Right ventricle myocardium superior (tissue), 1 donor: ENCODE data around the gene CASP2. TPM values are rescaled to one million over a fixed set of nuclear protein-coding genes. Genes with fewer than 3 reads are reported as not detected.

ENCODE experiments used
- ATAC-seq: fragments of 200-7000 bp; cut with Tn5 transposase; one replicate; pipeline ENCODE4 v1.9.1; 2020; ENCODE audit warnings: mild to moderate bottlenecking; ENCODE audit not compliant: poor library complexity
- DNase-seq: peaks from one replicate; pipeline ENCODE4 v3.0.0-alpha.2; 2020
- intact Hi-C: fragments of 100-400 bp; cut with DNase I; formaldehyde crosslinking; loops from one replicate; pipeline ENCODE4 v1.11.2; 2022
- long read RNA-seq: library from polyadenylated mRNA; unstranded; transcript quantifications from one replicate; pipeline ENCODE4 v2.0.0, GENCODE V29; 2021
- total RNA-seq: library from RNA; stranded (reverse); fragmentation: NEBNext Ultra II Directional; extraction: Animal tissue kit (Norgen Biotek cat#: 25700); gene quantifications from one replicate; pipeline ENCODE4 v1.2.1, GENCODE V29; 2021
- donor health status: DM: no; HTN: yes; CAD: no; lungs with severe emphysema.

CASP2 gene
- 11.1 TPM for total RNA-seq
- long read RNA-seq, full-length matches to known transcripts, result 7 of 9 reads
- long read RNA-seq, partial matches to known transcripts, result 0 of 9 reads
- long read RNA-seq, other reads (novel, unspliced or antisense), result 2 of 9 reads

DNA sequence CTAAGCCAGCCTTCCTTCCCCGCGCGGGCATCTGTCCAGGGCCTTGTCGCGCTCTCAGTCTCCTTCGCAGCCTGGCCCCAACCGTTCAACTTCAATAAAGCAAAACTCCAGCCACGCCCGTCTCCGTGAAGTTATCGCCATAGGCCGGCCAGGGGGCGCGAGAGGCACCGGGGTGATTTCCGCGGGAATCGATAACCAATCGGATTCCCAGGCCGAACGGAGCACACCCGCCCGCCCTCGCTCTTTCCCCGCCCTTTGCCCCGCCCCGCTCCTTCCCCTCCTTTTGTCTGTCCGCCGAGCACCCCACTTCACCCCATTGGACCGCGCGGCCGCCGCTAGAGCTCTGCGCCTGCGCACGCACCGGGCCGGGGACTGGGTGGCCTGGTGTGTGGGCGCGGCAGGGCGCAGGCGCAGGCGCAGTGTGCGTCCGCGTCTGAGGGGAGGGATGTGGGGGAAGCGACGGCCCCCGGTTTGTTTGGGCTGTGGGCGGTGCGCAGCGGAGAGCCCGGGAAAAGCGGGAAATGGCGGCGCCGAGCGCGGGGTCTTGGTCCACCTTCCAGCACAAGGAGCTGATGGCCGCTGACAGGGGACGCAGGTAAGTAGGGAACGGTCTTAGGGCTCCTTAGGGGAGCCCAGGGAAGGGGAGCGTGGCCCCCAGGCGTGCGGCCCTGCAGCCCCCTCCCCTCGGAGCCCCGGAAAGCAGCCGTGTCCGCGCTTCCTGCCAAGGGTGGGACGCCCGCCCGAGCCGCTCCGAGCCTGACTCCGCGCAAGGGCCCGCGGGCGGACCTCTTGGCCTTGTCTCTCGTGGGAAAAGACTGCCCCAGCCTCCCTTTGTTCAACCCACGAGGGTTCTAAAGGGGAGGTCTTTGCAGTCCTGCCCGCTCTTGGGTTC lies at the start of gene CASP2:
Gene CASP2 (plus strand): TSS at position 417 of the 892 bp plus-strand sequence. CDS start 105 bp downstream, at position 522.
- peak; percentile 98 for ATAC-seq
- DNase-seq, result peak; percentile 99
- intact Hi-C loops, result loop anchor here (10.0 kb wide), 1 partner anchor 97 kb away; the partner anchor contains the start of gene ZYX

DNA sequence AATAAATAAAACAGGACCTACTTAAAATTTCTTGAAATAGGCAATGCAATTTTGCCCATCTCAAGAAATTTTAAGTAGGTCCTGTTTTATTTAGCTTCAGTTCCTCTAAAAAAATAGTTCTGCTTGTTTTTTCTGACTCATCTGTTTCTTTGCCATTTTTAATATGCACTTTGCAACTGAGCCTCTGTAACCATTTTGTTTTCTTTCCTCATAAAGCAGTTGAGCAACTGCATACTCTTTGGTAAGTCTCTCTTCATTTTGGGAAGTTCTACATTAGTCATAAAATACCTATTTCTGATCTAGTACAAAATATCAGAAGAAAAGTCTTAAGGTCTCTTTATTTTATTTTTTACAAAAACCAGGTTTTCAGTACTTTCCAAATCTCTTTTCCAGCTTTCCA lies 48.3 kb upstream of the CASP2 start:
- intact Hi-C loops, result loop anchor here (2.0 to 5.0 kb wide), 2 partner anchors 67 to 167 kb away; partner anchors contain the start of gene EPHA1
- ATAC-seq (peak; percentile 64), DNase-seq (no peak)

DNA sequence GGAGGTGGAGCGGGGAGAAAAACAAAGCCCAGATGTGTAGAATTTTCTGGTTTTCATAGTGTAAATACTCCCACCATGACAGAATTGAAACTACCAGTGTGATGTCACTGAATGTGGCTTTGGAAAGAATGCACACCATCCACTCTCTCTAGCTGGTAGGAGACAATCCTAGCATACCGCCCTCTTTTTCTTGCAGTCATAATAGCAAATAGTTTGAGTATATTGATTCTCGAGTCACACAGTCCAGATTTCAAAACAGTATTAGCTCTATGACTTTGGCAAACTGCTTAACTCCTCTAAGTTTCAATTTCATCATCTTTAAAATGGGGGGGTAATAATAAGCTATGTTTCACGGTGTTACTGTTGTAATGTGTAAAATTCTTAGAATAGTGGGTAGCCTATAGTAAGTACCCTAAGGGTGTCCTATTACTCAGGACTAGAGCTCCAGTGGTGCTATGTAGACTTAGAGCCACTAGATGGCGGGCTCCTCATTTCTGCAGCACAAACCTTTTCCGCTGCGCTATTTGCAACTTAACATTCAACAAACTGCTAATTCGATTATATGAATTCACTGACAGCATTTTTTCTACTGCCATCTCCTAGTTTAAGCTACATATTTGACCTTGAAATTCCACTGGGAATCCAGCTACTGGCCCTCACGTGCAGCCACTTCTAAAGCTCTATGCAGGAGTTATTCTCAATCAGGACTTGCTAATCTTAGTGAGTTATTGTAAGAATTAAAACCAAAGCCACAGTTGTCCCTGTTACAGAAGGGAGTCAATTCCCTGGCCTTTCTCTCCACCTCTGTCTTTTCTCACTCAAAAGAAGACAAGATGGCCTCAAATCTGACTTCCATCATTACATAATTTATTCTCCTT lies 47.6 kb upstream of the CASP2 start:
- ATAC-seq (peak; percentile 94), DNase-seq (peak; percentile 60)
- intact Hi-C loops, result loop anchor here (2.0 to 5.0 kb wide), 2 partner anchors 66 to 167 kb away; partner anchors contain the start of gene EPHA1

DNA sequence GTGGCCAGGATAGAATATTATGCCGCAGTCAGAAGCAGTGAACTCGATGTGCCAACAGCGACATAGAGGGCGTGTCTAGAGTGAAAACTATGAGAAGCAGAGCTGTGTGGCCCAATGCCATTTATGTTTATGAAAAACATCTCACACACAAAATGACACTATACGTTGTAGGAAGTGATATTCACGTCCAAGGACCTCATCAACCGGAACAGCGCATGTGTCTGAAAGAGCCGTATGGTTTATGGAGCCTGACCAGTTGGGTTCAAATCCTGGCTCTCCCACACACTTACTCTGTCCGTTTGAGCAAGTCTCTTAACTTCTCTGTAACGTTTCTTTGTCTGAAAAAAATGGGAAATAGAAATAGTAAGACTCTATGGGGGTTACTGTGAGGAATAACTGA lies 45.8 kb upstream of the CASP2 start:
- intact Hi-C loops, result loop anchor here (5.0 kb wide), 1 partner anchor 165 kb away; the partner anchor contains the start of gene EPHA1
- ATAC-seq (no peak), DNase-seq (no peak)

DNA sequence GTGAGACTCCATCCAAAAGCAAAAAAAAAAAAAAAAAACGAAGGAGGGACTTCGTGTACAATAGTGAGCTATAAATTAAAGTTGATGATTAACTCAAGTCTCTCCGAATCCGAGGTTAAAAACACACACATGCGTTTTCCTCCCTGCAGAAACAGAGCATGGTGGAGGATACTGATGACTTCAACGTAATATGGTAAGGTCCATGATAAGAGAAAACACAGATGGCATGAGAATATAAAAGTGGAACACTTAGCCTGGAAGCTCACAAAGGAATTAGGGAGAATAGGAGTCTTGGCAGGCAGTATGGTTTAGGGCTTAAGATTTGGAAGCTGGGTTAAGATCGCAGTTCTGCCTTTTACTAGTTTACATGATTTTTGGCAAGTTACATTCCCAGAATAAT lies 45.0 kb upstream of the CASP2 start:
- no peak for ATAC-seq
- intact Hi-C loops, result loop anchor here (5.0 kb wide), 1 partner anchor 164 kb away; the partner anchor contains the start of gene EPHA1
- DNase-seq, result no peak

DNA sequence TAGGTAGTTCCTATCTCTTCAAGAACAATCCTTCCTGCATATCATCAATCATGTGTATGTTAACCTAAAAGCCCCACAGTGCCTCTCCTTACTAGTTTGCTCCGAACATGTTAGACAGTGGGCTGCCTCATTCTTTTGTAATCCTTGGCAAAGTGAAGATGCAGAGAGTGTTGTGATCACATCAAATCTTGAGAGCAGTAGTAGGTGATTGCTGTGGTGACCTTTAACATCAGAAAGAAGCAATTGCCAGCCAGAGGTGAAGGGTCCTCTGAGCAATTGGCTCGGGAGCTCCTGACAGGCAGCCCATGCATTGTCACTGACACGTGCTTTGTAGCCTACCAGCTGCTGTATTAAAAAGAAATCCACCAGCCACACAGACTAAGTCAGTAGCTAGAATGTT lies 44.5 kb upstream of the CASP2 start:
- ATAC-seq, result no peak
- no peak for DNase-seq
- intact Hi-C loops, result loop anchor here (5.0 kb wide), 1 partner anchor 164 kb away; the partner anchor contains the start of gene EPHA1

DNA sequence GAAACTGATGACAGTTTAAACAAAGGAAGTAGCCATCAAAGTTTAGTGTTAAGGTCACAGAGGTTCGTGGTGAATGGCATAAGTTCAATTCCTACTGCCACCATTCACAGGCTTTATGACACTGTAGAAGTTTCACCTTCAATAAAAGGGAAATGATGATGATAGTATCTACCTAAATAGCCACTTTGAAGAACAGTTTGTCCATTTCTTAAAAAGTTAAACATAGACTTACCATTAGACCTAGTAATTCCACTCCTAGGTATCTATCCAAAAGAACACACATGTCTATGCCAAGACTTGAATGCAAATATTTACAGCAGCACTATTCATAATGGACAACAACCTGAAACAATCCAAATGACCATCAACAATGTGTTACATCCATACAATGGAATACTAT lies 43.8 kb upstream of the CASP2 start:
- no peak for ATAC-seq
- intact Hi-C loops, result loop anchor here (5.0 kb wide), 1 partner anchor 163 kb away; the partner anchor contains the start of gene EPHA1
- no peak for DNase-seq

DNA sequence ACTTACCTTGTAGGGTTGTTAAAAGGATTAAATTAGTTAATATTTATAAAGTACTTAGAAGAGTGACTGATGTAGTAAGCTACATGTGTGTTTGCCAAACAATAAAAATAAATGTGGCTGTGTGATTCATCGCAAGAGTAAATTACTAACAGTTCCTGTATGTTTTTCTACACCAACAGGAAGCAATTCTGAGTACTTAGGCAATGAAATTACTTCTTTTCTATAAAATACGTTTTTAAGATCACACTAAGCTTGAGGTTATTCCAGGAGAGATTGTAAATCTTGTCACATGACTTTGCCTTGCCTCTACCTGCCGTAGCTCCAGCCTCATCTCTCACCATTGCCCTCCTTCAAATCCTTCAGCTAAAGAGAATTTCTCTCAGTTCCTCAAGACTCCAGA lies 43.0 kb upstream of the CASP2 start:
- intact Hi-C loops, result no loop called here
- DNase-seq (no peak), ATAC-seq (no peak)

DNA sequence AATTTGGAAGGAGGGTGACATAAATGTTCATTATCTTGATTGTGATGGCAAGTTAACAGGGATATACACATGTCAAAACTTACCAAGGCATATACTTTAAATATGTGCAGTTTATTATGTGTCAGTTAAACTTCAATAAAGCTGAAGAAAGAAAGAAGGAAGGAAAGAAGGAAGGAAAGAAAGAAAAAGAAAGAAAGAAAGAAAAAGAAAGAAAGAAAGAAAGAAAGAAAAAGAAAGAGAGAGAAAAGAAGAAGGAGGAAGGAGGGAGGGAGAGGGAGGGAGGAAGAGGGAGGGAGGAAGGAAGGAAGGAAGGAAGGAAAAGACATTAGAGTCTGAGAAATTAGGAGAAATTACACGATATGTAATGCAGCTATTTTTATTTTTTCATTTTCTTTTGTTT lies 40.8 kb upstream of the CASP2 start:
- DNase-seq (no peak), ATAC-seq (no peak)
- intact Hi-C loops, result no loop called here

DNA sequence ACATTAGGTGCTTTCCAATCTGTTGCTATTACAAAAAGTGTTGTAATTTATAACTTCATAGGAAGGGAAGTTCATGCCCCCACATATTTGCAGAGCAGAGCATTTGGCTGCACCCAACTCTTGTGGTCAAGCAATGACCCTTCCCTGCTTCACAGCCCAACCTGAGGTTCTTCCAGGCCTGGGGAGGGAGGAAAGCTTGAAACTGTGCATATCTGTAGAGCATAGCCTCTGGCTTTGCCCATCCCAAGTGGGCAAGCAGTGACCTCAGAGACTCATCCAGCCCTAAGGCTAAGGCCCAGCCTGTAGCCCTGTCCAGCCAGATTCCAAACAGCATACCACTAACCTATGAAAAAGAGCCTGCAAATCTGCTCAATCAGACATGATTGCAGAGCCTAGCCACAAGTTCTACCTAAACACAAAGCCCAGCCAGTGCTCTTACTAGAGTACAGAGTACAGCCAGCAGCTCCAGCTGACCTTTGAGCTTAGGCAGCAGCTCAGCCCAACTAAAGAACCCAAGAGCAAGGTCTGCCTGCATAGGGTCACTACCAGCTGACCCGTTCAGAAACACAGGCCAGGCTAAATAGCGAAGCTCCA lies 39.3 kb upstream of the CASP2 start:
- ATAC-seq (no peak), DNase-seq (no peak)
- intact Hi-C loops, result no loop called here

DNA sequence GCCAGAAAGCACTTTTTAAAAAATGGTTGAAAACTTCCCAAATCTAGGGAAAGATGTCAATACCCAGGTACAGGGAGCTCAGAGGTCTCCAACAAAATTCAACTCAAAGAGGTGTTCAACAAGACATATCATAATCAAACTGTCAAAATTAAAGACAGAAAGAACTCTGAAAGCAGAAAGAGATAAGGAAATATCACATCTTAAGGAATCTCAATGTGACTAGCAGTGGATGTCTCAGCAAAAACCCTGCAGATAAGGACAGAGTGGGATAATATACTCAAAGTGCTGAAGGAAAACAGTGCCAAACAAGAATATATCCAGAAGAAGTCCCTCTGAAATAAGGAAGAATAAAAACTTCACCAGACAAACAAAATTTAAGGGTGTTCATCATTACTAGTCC lies 38.0 kb upstream of the CASP2 start:
- ATAC-seq (no peak), DNase-seq (no peak)
- intact Hi-C loops, result no loop called here

DNA sequence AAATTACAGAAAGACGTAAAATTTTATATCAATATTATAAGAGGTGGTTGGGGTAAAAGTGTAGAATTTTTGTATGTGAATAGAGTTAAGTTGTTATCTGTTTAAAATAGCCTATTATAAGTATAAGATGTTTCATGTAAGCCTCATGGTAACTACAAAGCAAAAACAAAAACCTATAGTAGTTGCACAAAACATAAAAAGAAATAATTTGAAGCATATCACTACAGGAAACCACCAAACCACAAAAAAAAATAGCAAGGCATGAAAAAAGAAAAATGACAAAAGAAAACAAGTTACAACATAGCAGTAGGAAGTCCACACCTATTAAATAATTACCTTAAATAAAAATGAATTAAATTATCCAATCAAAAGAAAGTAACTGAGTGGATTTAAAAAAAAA lies 37.3 kb upstream of the CASP2 start:
- intact Hi-C loops, result no loop called here
- ATAC-seq, result no peak
- no peak for DNase-seq

DNA sequence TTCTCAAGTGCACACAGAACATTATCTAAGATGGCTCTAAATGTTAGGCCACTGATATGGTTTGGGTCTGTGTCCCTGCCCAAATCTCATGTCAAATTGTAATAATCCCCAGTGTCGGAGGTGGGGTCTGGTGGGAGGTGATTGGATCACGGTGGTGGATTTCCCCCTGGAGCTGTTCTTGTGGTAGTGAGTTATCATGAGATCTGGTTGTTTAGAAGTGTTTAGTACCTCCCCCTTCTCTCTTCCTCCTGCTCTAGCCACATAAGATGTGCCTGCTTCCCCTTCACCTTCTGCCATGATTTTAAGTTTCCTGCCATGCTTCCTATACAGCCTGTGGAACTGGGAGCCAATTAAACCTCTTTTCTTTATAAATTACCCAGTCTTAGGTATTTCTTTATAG lies 36.1 kb upstream of the CASP2 start:
- no peak for DNase-seq
- no peak for ATAC-seq
- intact Hi-C loops, result no loop called here

DNA sequence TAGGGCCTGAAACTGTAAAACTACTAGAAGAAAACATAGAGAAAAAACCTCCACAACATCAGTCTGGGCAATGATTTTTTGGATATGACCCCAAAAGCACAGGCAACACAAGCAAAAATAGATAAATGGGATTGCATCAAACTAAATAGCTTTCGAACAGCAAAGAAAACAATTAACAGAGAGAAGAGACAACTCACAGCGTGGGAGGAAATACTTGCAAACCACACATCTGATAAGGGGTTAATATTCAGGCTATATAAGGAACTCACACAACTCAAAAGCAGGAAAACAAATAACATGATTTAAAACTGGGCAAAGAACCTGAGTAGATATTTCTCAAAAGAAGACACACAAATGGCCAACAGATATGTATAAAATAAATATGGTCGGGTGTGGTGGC lies 32.6 kb upstream of the CASP2 start:
- DNase-seq (no peak), ATAC-seq (no peak)
- intact Hi-C loops, result no loop called here

DNA sequence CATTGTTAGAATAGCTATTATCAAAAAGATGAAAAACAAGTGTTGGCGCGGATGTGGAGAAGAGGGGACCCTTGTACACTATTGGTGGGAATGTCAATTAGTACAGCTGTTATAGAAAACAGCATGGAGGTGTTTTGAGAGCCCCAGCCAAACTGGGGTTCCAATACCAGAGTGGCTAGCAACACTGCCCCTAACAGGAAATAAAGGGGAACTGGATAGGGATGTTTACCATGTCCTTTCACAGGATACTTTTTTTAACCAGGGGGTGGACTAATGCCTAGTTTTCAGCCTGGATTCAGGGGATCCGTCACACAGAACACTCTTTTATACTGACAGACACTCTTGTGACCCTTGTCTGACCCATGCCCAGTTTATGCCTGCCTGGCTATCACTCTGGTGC lies 31.8 kb upstream of the CASP2 start:
- DNase-seq, result no peak
- intact Hi-C loops, result no loop called here
- no peak for ATAC-seq

DNA sequence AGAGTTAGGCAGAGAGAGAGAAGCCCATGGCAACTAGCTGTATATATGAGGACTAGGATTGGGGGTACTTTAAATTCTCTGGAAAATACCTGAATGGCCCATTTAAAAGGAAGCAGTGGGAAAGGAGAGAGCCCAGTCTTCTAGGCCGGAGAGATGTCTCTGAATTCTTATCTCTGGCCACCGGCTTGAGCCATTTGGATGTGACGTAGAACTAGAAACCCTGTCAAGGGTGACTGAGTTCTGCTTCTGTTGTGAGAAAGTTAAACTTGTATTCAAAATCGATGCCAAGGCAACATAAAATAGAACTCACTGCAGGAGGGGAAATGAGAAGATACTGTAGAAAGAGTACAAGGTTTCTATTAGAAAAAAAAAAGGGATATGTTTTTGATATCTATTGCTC lies 31.2 kb upstream of the CASP2 start:
- intact Hi-C loops, result no loop called here
- DNase-seq (no peak), ATAC-seq (no peak)

DNA sequence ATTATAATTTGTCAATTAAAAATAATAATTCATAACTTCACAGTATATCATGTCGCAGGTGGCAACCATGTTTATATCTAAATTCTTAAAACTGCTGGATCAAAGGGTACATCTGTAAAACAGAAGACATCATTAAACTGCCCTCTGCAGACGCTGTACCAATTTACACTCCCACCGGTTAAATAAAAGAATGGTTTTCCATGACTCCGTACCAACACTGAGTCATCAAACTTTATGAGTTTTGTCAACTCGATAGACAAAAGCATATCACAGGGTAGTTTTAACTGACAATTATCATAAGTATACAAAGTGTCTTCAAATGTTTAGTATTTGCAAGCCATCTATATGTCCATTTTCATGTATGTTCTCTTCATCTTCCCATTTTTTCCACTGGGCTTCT lies 30.6 kb upstream of the CASP2 start:
- intact Hi-C loops, result no loop called here
- no peak for ATAC-seq
- no peak for DNase-seq

DNA sequence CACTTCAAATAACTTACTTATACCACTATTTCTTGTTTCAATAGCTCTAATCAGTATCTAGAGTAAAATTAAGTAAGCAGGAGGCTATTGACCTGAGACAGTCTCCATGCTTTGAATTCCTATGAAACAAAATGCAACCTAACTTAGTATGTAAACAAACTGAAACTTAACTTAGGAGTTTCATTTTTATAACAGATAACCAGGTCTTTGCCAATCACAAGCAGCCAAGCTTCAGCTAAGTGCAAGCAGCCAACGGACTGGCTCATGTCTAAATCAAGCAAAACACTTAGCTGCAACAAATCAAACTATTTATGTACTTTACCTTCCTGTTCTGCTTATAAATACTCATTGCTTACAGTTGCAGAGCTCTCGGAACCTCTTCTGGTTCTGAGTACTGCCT lies 29.3 kb upstream of the CASP2 start:
- intact Hi-C loops, result no loop called here
- no peak for DNase-seq
- ATAC-seq, result peak; percentile 55

DNA sequence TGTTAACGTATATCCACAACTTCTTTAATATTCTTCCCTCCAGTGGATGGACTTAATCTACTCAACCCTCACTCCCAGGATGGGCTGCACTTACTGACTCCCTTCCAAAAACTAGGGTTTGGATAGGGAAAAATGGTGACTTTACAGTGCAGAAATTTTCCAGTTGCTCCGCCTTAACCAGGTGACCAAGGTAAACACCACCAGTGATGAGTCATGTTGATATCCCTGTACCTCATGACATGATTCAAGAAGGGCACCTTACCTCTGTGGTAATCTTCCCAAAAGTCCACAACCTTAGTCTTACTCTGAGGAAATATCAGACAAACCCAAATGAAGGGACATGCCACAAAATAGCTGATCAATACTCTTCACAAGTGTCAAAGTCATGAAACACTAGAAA lies 28.4 kb upstream of the CASP2 start:
- ATAC-seq (no peak), DNase-seq (no peak)
- intact Hi-C loops, result no loop called here
